Choroid plexus epithelial cell (primary cell): ENCODE measurements around the gene TRIM33.

ENCODE experiments used
- DNase-seq: peaks from one replicate; pipeline ENCODE4 v3.0.0-alpha.2; 2010; ENCODE audit warnings: low read depth
- H3K4me3 ChIP-seq: 2 replicates; pipeline ENCODE4 v1.5.1; 2011; ENCODE audit warnings: low read depth, mild to moderate bottlenecking, control low read depth, low read length, moderate library complexity
- CTCF ChIP-seq: conservative IDR thresholded peaks from 2 replicates; pipeline ENCODE4 v1.5.1; 2011; ENCODE audit warnings: low read depth, mild to moderate bottlenecking, control low read depth, inconsistent platforms, low read length, moderate library complexity

The TRIM33 gene

GRCh38 chr1:114535401-114535800 lies 24.4 kb upstream of the TRIM33 start:
- no peak for DNase-seq
- no peak overlapping the region for H3K4me3 ChIP-seq
- TF ChIP-seq CTCF, result no peak

- no peak for DNase-seq
- no peak overlapping the region for H3K4me3 ChIP-seq
- no peak for TF ChIP-seq CTCF
Observed at GRCh38 chr1:114531094-114531493, 20.1 kb upstream of the TRIM33 start.

- DNase-seq, result no peak
- H3K4me3 ChIP-seq, result no peak overlapping the region
- no peak for TF ChIP-seq CTCF
Observed at GRCh38 chr1:114530224-114530623, 19.2 kb upstream of the TRIM33 start.

DNA sequence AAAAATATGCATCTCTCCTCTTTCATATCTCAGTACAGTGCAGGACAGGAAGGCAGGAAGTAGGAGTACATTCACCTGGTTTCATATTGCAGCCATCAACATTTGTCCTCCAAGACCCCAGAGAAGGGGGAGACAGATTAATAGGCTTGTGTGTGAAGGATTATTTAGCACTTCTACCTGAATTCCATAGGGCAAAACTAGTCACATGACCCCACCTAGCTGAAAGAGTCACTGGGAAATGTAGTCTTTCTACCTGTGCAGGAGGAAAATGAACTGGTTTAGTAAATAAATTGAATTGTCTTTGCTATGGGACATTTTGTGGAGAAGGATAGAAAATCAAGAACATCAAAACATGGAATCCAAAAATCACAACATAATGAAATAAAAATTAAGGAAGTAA lies 13.9 kb upstream of the TRIM33 start:
- no peak overlapping the region for H3K4me3 ChIP-seq
- no peak for TF ChIP-seq CTCF
- DNase-seq, result no peak

GRCh38 chr1:114522264-114522575 lies 11.2 kb upstream of the TRIM33 start:
- H3K4me3 ChIP-seq, result no peak overlapping the region
- no peak for TF ChIP-seq CTCF

GRCh38 chr1:114521396-114522263 lies 10.6 kb upstream of the TRIM33 start:
- no peak overlapping the region for H3K4me3 ChIP-seq
- TF ChIP-seq CTCF, result no peak
- no peak for DNase-seq

More at GRCh38 chr1:114522264-114522575, 11.2 kb upstream of the TRIM33 start:
- no peak for DNase-seq

- TF ChIP-seq CTCF, result no peak
- no peak overlapping the region for H3K4me3 ChIP-seq
- no peak for DNase-seq
Observed at GRCh38 chr1:114517348-114517747, 6.3 kb upstream of the TRIM33 start.
